Mesenchymal stem cell (in vitro differentiated cells and primary cell): ENCODE measurements around the gene ST6GALNAC3.

ENCODE experiments used
- DNase-seq: peaks from one replicate; pipeline ENCODE4 v3.0.0-alpha.2; 2013
- H2AFZ ChIP-seq: one replicate; pipeline ENCODE4 v1.6.1; 2013; ENCODE audit warnings: low read depth, mild to moderate bottlenecking, control low read depth, inconsistent platforms, low read length, moderate library complexity
- H2AK5ac ChIP-seq: 2 replicates; pipeline ENCODE4 v1.6.1; 2013; ENCODE audit warnings: low read length, moderate library complexity, mild to moderate bottlenecking, inconsistent platforms; ENCODE audit not compliant: severe bottlenecking
- H2BK120ac ChIP-seq: one replicate; pipeline ENCODE4 v1.6.1; 2013; ENCODE audit warnings: low read depth, mild to moderate bottlenecking, inconsistent platforms, low read length, moderate library complexity
- H2BK12ac ChIP-seq, 2 experiments: one replicate each; pipeline ENCODE4 v1.6.1; 2013; ENCODE audit warnings: inconsistent platforms in 2 of 2, low read length in 2 of 2, mild to moderate bottlenecking in 2 of 2, moderate library complexity in 2 of 2, control low read depth in 1 of 2
- H2BK15ac ChIP-seq: one replicate; pipeline ENCODE4 v1.6.1; 2013; ENCODE audit warnings: mild to moderate bottlenecking, low read depth, inconsistent platforms; ENCODE audit not compliant: poor library complexity, severe bottlenecking
- H2BK5ac ChIP-seq: 2 replicates; pipeline ENCODE4 v1.6.1; 2013; ENCODE audit warnings: low read depth, mild to moderate bottlenecking, low read length, control low read depth, inconsistent platforms; ENCODE audit not compliant: poor library complexity, severe bottlenecking
- H3K14ac ChIP-seq, 2 experiments: one replicate each; pipeline ENCODE4 v1.6.1; 2013; ENCODE audit warnings: inconsistent platforms in 2 of 2, low read length in 2 of 2, control low read depth in 1 of 2, mild to moderate bottlenecking in 1 of 2, moderate library complexity in 1 of 2
- H3K18ac ChIP-seq, 2 experiments: one replicate each; pipeline ENCODE4 v1.6.1; 2013; ENCODE audit warnings: inconsistent platforms in 2 of 2, low read length in 2 of 2, control low read depth in 1 of 2, low read depth in 1 of 2, mild to moderate bottlenecking in 1 of 2
- H3K23ac ChIP-seq, 2 experiments: one replicate each; pipeline ENCODE4 v1.6.1; 2013; ENCODE audit warnings: inconsistent platforms in 2 of 2, low read length in 2 of 2, mild to moderate bottlenecking in 2 of 2, moderate library complexity in 2 of 2, control low read depth in 1 of 2
- H3K27ac ChIP-seq: 2 replicates; pipeline ENCODE4 v1.5.1; 2013; ENCODE audit warnings: mild to moderate bottlenecking, moderate library complexity, low read length, control low read depth, inconsistent platforms; ENCODE audit not compliant: poor library complexity, severe bottlenecking
- H3K27me3 ChIP-seq, 2 experiments: 2 replicates each; pipeline versions ENCODE4 v1.6.1 to v1.7.0; 2013; ENCODE audit warnings: low read length in 2 of 2, mild to moderate bottlenecking in 2 of 2, moderate library complexity in 2 of 2, control low read depth in 1 of 2, inconsistent platforms in 1 of 2; ENCODE audit not compliant: control insufficient read depth in 1 of 2, insufficient read depth in 1 of 2
- H3K36me3 ChIP-seq, 2 experiments: 2 replicates each; pipeline versions ENCODE4 v1.6.1 to v1.7.0; 2013; ENCODE audit warnings: low read length in 2 of 2, control low read depth in 1 of 2, inconsistent platforms in 1 of 2, low read depth in 1 of 2, mild to moderate bottlenecking in 1 of 2; ENCODE audit not compliant: insufficient read depth in 2 of 2, control insufficient read depth in 1 of 2
- H3K4ac ChIP-seq, 2 experiments: one replicate each; pipeline ENCODE4 v1.6.1; 2013; ENCODE audit warnings: inconsistent platforms in 2 of 2, low read length in 2 of 2, mild to moderate bottlenecking in 2 of 2, moderate library complexity in 2 of 2, control low read depth in 1 of 2, low read depth in 1 of 2
- H3K4me1 ChIP-seq: 2 replicates; pipeline ENCODE4 v1.6.1; 2013; ENCODE audit warnings: low read depth, low read length, control low read depth; ENCODE audit not compliant: control insufficient read depth, insufficient read depth
- H3K4me2 ChIP-seq: 2 replicates; pipeline ENCODE4 v1.6.1; 2013; ENCODE audit warnings: low read length, mild to moderate bottlenecking, inconsistent platforms; ENCODE audit not compliant: poor library complexity, severe bottlenecking
- H3K4me3 ChIP-seq, 2 experiments: 2 replicates each; pipeline versions ENCODE4 v1.5.1 to v1.7.0; 2013; ENCODE audit warnings: low read length in 2 of 2, mild to moderate bottlenecking in 2 of 2, control low read depth in 1 of 2, low read depth in 1 of 2; ENCODE audit not compliant: insufficient read depth in 1 of 2
- H3K79me1 ChIP-seq: replicated peaks from 2 replicates; pipeline ENCODE4 v1.6.1; 2013; ENCODE audit warnings: mild to moderate bottlenecking, control low read depth, low read length, inconsistent platforms; ENCODE audit not compliant: poor library complexity, severe bottlenecking
- H3K9ac ChIP-seq: 2 replicates; pipeline ENCODE4 v1.7.0; 2013; ENCODE audit warnings: mild to moderate bottlenecking, low read length, moderate library complexity
- H3K9me3 ChIP-seq: 2 replicates; pipeline ENCODE4 v1.7.0; 2013; ENCODE audit warnings: mild to moderate bottlenecking, low read length; ENCODE audit not compliant: control insufficient read depth
- H4K8ac ChIP-seq: one replicate; pipeline ENCODE4 v1.6.1; 2013; ENCODE audit warnings: inconsistent platforms, mild to moderate bottlenecking, low read length, moderate library complexity
- H4K91ac ChIP-seq: one replicate; pipeline ENCODE4 v1.6.1; 2013; ENCODE audit warnings: mild to moderate bottlenecking, low read length, inconsistent platforms
- WGBS: methylation state at CpG from one replicate; pipeline ENCODE4 v1.1.7; 2013; ENCODE audit warnings: mixed read lengths; 5-methylcytosine and 5-hydroxymethylcytosine counted together

The ST6GALNAC3 gene

DNA sequence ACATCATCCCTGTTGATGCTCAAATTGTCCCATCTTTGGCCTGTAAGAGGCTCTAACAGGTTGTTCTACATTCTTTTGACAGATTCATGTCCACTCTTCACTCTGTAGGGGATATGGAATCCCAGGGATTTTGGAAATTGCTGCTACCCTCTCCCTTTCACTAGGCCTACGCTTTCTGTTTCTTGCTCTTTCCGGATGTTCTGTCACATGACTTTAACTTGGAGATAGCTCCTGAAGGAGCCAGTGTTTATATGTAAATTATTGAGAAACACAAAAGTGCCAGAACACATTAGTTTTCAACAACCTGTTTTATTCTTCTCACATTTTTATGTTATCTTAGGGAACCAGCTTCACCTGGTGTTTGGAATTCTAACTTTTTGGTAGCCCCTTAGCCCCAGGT, 505.7 kb downstream of the ST6GALNAC3 start:
- H3K79me1 ChIP-seq = no peaks in the 10 kb centered on the region
- H3K27ac ChIP-seq = no peak overlapping the region
- H3K4me1 ChIP-seq = no peaks in the 10 kb centered on the region
- no peak overlapping the region for H3K4me3 ChIP-seq
- no peak overlapping the region for H2AFZ ChIP-seq
- no peak overlapping the region for H3K23ac ChIP-seq
- H3K18ac ChIP-seq = no peak overlapping the region
- H2BK5ac ChIP-seq = no peak overlapping the region
- H3K9me3 ChIP-seq = no peaks in the 10 kb centered on the region
- no peak overlapping the region for H3K4me2 ChIP-seq
- no peaks in the 10 kb centered on the region for H3K27me3 ChIP-seq
- no peaks in the 10 kb centered on the region for H3K36me3 ChIP-seq
- H4K91ac ChIP-seq = no peak overlapping the region
- DNase-seq = no peak
- H2BK15ac ChIP-seq = no peak overlapping the region
- no peak overlapping the region for H3K9ac ChIP-seq
- H2AK5ac ChIP-seq = no peak overlapping the region
- H4K8ac ChIP-seq = no peak overlapping the region
- 100% methylated on average over 1 of the region's 2 CpGs for WGBS
- H3K14ac ChIP-seq = no peak overlapping the region
- no peak overlapping the region for H2BK120ac ChIP-seq
- no peak overlapping the region for H3K4ac ChIP-seq
- H2BK12ac ChIP-seq = no peak overlapping the region

GRCh38 chr1:76581712-76582111, 507.2 kb downstream of the ST6GALNAC3 start:
- Histone ChIP-seq H2BK120ac (no peak overlapping the region), H3K27me3 (no peaks in the 10 kb centered on the region), H2BK12ac (no peak overlapping the region), H3K14ac (no peak overlapping the region), H3K79me1 (no peaks in the 10 kb centered on the region), H2BK5ac (no peak overlapping the region), H2BK15ac (no peak overlapping the region), H3K4me2 (no peak overlapping the region), H3K36me3 (no peaks in the 10 kb centered on the region), H3K9me3 (no peaks in the 10 kb centered on the region), H3K9ac (no peak overlapping the region), H2AFZ (no peak overlapping the region), H3K18ac (no peak overlapping the region), H3K4me1 (no peaks in the 10 kb centered on the region), H3K23ac (no peak overlapping the region), H3K27ac (no peak overlapping the region), H4K91ac (no peak overlapping the region), H3K4me3 (no peak overlapping the region), H2AK5ac (no peak overlapping the region), H3K4ac (no peak overlapping the region), H4K8ac (no peak overlapping the region)
- no CpG with 5 or more reads among the region's 2 CpGs for WGBS
- no peak for DNase-seq

DNA sequence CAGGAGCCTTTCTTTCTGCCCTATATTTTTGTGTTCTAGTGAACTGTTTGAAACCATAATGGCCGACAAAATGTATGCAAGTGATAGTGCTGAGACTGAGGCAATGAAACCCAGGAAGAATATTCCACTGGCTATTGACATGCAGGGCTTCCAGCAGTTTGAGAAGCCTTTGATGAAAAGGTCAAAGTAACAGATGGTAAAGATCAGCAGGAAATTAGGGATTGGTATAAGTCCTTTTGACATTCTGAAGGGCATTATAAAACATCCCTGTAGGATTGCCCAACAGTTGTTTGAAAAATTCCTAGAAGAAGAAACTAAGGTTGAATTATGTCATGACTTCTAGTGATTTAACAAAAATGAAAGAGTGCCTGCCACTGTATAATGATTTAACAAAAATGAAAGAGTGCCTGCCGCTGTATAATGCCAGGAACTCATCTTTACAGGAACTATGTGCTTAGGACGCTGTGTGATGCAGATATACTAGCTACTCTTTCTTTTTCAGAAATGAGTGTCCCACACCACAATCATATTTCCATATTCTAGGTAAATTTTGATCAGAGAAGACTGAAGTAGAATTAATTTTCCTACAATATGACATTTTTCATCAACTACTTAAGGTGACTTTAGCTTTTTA, 508.8 kb downstream of the ST6GALNAC3 start:
- Histone ChIP-seq H3K9me3 (no peaks in the 10 kb centered on the region), H3K36me3 (no peaks in the 10 kb centered on the region), H3K4me1 (no peaks in the 10 kb centered on the region), H3K27me3 (no peaks in the 10 kb centered on the region), H3K4ac (no peak overlapping the region), H3K27ac (no peak overlapping the region), H2BK15ac (no peak overlapping the region), H4K8ac (no peak overlapping the region), H2AK5ac (no peak overlapping the region), H2BK120ac (no peak overlapping the region), H3K23ac (no peak overlapping the region), H3K4me2 (no peak overlapping the region), H3K79me1 (no peaks in the 10 kb centered on the region), H3K4me3 (no peak overlapping the region), H2BK12ac (no peak overlapping the region), H3K14ac (no peak overlapping the region), H4K91ac (no peak overlapping the region), H3K18ac (no peak overlapping the region), H2BK5ac (no peak overlapping the region), H3K9ac (no peak overlapping the region), H2AFZ (no peak overlapping the region)
- 98% methylated on average over 2 of the region's 3 CpGs for WGBS
- no peak for DNase-seq

DNA sequence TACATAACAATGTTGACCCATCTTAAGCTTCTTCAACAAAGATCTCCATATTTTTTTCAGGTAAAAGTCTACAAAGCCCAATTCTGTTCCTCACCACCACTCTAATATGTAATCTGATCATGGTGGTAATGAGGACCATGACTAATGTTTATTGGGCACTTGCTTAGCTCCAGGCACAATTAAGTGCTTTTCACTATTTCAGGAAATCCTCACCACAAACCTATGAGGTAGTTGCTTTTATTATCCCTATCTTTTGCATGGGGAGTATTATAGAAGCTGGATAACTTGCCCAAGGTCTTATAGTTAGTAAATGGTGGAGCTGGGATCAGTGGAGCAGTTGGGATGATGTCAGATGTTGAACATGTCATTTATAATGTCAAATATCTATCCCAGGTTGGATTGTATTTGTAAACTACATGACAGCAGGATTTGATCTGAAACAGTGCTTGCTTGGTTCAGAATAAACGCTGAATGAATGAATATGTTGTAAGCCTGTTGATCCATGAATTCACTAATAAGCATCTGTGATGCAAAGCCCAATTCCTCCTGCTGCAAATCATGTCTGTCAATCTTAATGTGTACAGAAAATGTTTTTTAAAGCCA, 509.4 kb downstream of the ST6GALNAC3 start:
- Histone ChIP-seq H3K36me3 (no peaks in the 10 kb centered on the region), H3K4ac (no peak overlapping the region), H4K8ac (no peak overlapping the region), H3K9ac (no peak overlapping the region), H4K91ac (no peak overlapping the region), H3K4me1 (no peaks in the 10 kb centered on the region), H3K9me3 (no peaks in the 10 kb centered on the region), H3K4me2 (no peak overlapping the region), H2BK12ac (no peak overlapping the region), H3K14ac (no peak overlapping the region), H2AK5ac (no peak overlapping the region), H3K27me3 (no peaks in the 10 kb centered on the region), H3K27ac (no peak overlapping the region), H2BK5ac (no peak overlapping the region), H2BK120ac (no peak overlapping the region), H2BK15ac (no peak overlapping the region), H2AFZ (no peak overlapping the region), H3K79me1 (no peaks in the 10 kb centered on the region), H3K23ac (no peak overlapping the region), H3K4me3 (no peak overlapping the region), H3K18ac (no peak overlapping the region)
- no peak for DNase-seq
- 57% methylated on average over 1 of the region's 1 CpG for WGBS
